NCI-H774 (cell line): ENCODE results near the gene YOD1.

Experiments
- DNase-seq: peaks from one replicate; lab custom pipeline; 2025; lab: John Stamatoyannopoulos, UW

The YOD1 gene

DNA sequence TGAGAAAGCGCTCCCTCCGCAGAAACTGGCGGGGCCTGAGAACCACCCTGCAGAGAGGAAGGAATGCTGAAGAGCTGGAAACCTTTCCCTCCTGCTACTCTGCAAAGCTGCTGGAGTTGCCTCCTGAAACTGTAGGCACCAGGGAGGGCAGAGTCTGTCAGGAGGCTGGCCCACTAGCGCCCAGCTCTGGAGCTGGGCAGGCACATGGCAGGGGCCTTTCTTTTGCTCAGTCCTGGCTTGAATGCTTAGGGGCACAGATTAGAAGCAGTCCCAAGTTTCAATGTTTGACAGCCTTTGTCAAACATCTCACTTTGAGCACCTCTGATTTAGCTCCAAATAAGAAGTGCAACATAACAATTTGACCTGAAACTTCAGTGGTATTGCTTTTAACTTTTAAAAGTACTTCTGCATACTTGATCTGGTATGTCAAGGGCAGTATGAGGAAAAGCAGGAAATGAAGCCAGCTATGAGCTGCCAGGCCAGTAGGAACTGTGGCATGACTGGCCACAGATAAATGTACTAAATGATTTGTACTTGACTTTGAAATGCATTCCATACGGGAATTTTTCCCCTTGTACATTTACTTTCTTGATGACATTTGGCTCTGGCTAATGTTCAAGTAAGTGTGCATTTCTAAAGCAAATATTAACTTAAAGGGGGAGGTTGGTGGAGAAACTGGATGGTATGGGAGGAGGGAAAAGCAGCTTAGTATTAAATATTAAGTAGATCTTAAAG, 25.7 kb downstream of the YOD1 start:
- no peak for DNase-seq

DNA sequence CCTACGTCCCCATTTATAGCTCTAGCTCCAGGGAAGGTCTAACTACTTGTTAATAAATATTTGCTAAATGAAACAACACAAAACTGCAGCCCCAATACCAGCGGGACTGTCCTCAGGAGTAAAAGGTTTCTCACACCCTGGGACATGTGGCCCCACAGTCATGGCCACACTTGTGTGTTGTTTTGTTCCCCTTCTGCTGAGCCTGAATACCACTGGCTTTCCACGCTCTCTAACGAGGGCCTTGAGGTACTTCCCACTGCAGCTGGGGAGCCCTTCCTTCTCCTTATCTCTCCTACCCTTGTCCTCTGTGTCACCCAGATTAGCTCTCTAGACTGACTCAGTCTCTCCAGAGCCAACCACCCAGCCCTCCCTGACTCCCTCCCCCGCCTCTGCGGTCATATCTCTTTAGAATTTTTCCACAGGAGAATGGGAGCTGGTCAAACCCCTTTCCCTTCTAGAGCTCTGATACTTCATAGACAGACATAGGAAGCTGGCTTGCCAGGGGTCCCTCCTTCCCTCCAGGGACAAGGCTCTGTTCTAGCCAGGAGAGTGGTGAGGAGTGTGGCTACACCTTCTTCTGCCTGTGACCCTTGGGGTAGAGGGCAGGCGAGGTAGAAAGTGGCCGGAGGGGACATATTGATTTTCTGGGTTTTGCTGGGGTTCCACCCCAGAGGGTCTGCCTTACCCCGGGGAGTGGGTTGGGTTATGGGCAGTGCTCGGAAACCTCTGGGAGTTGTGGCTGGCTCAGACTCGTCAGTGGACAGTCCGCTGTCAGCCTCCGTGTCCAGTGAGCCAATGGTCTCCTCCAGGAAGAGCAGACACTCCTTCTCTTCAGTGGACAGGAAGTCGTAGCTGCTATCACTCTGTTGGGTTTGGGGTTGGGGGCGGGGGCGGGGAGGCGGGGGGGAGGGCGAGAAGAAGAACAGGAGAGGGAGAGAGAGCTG, 26.5 kb downstream of the YOD1 start:
- no peak for DNase-seq

DNA sequence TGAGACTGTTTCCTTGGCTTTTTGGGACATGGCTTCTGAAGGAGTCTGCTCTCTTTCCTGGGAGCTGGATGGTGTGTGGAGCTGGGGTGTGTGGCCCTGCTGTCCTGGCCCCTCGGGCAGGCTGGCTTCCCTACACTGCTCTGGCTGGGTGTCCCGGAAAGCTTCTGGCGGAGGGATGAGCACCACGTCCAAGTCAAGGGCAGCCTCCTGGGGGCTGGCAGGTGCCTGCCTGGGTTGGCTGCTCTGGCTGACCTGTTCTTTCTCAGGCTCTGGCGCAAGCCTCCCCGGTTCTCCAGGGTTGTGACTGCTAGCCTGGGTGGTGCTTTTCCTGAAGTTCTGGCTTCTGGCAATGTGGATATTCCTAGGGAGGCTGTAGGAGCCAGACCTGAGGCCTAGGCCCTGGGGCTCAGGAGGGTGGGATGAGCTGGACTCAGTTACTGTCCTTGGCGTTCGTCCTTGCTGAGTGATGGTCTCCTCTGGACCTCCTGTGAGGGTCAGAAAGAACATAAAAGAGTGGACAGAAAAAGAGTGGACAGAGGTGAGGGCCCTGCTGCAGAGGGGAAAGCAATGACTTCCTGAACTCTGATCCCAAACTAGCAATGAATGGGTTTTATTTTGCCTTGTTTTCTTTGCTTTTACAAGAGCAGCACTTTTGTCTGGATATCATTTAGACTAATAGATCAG, 27.9 kb downstream of the YOD1 start:
- DNase-seq = no peak

DNA sequence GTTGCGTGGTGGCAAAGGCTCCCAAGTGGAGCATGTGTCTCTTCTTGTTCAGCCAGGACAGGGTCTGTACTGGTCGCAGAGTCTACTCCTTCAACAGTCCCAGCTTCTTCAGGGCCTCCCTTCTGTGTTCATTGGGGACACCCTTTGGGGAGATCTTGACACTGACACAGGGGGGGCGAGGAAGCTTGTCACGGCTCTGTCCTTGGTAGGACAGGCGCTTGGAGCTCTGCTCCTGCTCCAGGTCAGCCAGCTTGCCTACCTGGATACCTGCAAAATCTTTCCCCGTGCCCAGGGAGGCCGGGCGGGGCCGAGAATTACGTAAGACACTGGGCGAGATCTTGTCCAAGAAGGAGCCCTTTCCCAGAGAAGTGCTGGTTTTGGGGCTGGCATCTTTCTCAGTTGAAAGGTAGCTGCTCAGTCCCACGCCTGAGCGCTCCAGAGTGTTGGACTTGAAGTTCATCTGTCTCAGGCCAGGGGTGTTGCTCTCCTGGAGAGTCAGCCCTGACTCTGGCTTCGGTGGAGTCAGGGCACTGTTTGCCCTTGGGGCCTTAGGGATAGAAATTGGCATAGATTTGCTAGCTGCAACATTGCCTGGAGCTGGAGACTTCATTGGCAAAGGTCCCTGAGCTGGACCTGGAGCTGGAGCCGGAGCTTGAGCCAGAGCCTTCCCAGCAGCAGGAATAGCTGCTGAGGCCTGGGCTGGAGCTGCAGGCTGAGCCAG, 29.0 kb downstream of the YOD1 start:
- no peak for DNase-seq

DNA sequence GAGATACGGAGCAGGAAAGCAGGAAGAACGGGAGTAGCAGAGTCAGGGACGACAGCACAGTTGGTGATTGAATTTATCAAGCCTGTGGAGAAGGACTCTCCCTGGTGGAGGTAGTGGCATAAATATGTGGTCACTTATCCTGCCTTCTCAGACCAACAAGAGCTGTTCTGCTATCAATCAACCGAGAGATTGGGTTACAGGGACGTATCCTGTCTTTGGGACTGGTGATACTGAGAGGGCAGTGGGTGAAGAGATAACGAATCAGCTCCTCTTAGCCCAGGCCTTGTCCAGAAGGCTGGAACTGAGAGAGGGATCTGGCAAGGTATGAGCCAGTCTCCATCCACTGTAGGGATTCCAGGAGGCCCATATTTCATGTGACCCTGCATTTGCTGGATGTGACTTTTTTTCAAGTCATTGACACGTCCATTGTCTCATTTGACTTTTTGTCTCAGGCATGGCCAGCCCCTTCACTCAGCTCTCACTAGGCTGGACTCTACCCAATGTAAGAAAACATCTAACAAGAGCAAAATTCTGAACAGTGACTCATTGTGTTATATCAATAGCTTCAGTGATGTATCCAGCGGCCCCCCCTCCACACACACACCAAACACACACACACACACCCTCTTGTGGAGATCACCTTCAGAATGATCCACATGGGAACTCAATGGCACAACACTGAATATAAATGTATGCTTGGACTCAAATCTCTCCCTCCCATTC, 29.7 kb downstream of the YOD1 start:
- no peak for DNase-seq

DNA sequence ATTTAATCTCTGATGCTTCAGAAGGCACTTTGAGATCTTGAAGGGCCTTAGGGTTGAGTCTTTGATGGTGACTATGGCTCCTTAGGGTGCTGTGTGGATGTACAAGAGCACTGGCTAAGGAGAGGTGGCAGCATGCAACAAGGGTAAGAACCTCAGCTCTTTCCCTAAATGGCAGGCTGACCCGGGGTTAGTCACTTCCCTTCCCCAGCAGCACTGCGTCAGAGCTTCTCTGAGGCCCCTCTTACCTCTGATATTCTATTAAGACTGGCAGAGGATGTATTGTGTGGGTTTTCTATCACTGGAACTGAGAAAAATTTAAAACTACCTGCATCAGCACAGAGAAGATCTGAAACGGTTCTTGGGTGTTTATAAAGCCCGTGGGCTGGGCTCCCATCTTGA, 30.3 kb downstream of the YOD1 start:
- no peak for DNase-seq

DNA sequence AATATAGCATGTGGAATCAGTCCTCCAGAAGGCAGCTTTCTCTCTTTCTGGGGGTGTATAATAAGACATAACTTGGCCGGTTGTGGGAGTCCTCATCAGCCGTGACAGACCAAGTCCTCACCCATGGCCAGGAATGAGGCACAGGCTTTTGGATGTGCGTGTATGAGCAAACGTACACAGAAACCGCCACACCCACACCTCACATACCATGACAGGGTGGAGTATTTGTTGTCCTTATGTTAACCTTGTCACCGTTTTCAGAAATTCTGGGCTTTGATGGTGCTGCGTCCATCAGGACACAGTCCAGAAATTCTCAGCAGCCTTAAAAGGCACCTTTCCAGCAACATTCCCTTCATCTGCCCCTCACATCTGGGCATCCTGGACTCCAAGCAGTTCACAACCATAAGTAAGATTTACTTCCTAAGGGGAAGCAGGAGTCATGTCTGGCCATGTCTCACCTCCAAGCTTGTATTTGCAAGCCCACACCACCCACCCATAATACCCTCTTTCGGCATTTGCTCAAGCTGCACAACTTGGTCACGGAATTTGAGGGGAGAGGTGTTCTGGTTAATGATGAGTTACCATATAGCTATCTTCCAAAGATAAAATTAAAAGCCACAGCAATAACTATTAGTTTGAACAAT, 30.8 kb downstream of the YOD1 start:
- no peak for DNase-seq

DNA sequence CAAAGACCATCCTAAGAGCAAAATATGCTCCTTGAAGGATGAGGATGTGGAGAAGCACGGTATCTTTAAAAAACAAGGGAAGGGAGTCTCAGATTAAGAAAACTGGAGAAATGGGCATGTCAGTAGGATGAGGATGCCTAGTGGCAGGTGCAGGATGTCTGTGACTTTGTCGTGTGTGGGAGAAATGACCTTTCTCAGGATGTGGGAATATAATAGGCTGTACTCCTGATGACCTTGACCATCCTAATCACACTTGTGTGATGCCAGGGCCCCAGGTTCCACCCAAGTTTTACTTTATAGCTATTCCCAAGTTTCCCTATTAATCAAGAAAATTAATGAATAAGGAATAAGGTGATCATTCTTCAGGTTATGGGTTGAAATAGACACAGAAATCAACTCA, 31.3 kb downstream of the YOD1 start:
- no peak for DNase-seq

DNA sequence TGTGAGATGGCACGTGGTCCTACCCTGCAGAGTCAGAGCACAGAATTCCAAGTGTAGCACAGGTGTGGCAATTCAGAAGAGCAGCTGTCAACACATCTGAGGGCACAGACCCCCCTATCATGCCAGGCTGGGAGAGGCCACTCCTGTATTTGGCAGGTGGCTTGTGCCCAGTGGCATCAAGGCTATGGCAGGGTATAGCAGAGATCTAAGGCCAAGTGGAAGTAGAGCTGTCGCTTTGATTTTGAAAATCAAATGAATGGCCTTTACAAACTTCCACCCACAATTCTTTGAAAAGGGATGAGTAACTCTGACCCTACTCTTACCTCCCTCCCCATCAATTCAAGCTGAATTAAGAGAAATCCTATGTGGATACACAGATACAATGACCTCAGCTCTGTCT, 31.8 kb downstream of the YOD1 start:
- no peak for DNase-seq

DNA sequence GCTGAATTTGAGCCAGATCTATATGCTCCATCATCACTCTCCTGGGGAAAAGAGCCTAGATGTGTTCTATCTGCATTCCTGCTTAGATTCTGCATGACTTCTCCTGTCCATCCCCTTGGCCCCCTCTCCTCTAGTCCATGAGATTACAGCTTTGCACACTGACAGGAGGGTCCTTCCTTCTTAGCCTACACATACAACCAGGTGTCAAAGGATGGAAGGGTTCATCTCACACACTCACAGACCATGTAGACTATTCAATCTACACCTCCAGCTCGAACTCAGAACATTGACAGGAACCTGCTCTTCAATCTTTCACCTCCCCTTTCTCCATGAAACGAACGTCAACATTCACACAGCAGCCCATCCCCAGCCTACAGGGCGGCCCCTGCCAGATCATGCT, 32.3 kb downstream of the YOD1 start:
- DNase-seq = no peak

DNA sequence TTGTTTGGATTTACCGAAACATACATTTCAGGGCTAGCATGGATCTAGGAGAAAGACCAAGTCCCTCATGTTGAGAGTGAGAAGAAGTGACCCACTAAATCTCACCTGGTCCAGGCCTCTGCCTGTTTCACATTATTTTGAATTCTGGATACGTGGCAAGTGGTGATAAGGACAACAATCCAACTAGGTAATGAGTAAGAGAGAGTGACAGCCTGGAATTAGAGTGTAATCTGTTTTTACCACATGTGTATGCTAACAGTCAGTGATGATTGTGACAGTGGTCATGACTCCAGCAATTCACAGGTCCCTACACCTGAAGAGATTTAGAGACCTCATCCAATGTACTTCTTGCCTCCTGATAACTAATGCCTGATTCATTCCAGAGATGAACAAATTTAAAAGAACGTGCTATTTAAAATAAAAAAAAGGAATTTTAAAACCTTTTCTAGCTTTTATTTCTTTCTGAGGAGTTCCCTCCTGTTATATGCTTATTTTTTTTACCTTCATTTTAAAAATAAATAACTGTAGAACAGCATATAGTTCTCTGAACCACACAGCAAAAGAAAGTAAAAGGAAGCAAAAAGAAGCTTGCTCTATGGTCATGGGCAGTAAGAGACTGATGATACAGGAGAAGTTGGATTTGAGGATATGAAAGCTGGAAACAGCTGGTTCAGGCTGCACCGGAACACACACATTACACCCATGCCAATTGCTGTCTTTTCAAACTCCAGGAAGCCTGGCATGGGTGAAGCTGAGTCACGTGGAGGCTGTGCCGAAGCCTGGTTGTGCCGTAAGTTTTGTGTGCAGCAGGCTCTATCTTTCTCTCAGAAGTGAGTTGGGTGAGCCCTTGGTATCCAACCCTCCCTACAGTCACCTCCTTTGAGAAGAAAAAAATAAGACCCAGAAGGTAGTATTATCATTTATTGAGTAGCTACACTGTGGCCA, 33.1 kb downstream of the YOD1 start:
- no peak for DNase-seq

DNA sequence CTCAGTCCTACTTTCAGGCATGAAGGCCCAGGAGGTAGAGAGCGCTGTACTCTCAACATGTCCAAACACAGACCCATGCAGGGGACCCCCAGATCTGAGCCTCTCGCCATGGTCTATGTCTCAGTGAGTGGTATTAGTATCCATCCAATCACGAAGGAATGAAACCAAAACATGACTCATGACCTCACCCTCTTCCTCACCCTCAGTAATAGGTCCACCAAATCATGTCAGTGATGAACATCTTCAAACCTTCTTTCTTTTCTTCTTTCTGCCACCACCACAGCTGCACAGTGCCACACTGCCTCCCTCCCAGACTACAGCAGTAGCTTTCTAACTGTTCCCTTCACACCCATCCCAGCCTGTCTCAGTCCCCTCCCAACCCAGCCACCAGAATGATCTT, 35.2 kb downstream of the YOD1 start:
- DNase-seq = no peak

DNA sequence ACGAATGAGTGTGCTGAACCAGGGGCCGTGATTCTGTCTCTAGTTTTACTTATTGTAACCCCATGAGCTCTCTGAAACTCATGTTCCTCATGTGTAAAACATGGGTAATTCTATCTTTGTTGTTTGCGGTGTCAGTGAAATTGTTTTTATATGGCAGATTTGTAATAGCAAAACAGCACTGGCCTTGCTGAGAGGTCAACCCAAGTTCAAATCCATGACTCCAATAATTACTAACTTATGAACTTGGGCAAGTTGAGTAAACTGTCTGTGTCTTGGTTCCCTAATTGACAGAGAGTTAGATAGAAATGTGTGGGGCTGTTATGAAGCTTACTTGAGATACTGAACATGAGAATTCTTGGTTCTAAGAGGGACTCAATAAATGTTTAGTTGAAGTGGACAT, 36.3 kb downstream of the YOD1 start:
- no peak for DNase-seq

DNA sequence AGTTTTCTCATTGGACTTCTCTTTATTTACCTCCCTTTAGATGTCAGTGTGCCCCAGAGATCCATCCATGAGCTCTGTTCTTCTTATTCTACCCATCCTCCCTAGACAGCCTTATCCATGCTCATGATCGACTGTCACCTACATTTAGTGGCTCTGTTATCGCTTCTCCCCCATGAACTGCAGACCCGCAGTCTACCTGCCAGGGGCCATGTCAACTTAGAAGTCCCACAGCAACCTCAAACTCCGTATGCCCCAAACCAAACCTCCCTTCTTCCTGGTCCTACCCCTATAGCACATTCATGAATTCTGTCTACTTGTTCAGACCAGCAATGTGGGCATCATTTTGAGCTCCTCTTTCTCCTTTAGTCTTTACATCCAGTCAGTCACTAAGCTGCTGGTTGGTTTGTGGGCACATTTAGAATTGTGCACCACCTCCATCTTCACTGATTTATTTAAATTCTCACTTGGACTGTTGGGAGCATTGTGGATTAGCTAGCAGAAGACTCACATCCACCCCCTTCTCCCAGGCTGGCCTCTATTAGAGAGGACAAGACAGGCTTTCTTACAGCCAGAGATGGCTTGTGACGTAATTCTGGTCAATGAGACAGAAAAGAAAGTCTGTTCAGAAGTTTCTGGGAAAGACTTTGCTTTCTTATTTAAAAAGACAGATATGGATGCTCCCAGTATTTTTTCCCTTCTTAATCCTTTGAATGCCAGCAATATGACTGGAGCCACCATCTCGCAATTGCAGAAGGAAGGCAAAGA, 37.5 kb downstream of the YOD1 start:
- DNase-seq = no peak

DNA sequence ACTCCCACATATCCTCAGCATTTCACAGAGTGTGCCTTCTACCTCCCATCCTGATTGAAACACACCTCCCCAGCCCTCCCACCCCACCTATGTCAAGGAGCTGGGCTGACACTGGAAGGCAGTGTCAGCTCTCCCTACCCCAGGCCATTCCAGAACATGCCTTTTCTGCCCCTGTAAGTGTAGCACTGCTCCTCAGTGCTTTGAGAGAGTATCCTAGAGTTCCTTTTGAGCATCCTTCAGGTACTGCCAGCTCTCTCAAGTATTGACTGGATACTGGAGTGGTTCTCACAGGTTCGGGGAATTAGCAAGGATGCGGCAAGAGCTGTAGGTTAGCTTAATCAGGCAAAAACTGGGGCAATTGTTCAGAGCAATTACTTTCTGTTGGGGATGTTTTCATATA, 40.3 kb downstream of the YOD1 start:
- no peak for DNase-seq

DNA sequence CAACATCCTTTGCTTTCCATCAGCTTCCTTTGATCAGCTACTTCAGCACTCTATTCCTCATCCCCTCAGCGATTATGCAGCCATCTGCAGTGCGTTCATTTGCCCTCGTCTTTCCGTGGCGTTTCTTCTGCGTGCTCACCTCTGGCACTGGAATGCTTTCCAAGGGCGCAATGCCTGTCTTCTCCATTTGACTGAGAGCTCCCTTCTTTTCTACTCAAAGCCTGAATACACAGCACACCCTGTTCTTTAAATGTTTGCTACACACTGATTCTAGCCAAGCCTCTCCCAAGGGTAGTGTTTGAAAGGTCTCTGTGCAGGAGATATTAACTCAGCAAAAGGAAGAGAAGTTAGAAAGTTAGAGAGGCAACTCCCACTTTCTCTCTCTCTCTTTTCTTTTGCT, 41.1 kb downstream of the YOD1 start:
- no peak for DNase-seq

DNA sequence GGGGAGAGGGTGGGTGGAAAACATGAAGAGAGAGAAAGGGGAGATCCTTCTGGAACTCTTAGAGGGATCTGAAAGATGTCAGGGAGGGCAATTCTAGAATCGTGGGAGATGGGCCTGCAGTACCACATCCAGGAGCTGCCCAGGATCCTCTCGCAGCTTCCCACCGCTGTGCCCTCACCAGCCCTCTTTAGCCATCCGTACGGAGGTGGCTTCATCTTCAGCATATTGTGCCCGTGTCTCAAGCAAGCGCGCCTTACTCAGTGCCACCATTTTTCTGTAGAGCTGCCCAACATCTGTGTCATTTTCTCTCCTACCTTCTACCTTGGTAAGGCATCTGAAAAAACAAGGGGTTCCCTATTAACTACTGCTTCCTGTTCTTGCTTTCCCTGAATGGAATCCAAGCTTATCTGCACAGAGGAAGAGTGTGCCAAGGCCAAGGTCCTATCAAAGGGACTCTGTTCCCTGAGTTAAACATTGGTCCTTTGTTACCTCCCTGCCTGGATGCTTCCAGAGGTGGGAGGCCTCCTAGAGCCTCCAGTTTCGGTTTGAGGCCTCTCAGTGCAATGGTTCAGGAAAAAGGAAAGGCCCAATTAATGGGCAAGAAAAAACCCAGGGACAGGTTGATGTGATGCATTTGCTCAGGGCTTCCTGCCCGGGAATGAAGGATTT, 41.7 kb downstream of the YOD1 start:
- no peak for DNase-seq

DNA sequence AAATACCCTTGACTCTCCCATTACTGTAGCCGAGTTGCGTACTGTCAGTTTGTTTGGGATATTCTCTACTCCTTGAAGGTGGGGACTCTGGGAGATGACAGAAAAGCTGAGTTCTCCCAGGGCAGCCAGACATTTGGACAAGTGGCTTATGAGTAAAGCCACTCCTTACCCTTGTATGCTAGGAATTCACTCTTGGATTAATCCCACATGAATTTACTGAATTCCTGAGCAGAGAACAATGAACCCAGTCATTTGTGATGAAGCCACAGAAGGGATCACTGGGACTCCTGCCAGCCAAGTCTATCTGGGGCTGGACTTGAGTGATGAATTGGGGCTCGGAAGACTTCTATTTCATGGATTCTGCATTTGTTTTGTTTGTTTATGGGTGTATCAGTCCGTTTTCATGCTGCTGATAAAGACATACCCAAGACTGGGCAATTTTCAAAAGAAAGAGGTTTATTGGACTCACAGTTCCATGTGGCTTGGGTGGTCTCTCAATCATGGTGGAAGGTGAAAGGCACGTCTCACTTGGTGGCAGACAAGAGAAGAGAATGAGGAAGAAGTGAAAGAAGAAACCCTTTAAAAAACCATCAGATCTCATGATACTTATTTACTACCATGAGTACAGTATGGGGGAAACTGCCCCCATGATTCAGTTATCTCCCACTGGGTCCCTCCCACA, 43.5 kb downstream of the YOD1 start:
- DNase-seq = no peak
